22Rv1 (cell line): Measurements from ENCODE around the gene PTCHD1.

Source experiments
- ZFX ChIP-seq: fragments of 450-650 bp; IDR thresholded peaks from 2 replicates; pipeline ENCODE4 v1.6.1; 2017; ENCODE audit warnings: antibody characterized with exemption, borderline replicate concordance
- TF ChIP-seq, protein P1 (sequence below): fragments of 450-650 bp; IDR thresholded peaks from 2 replicates; pipeline ENCODE4 v1.5.1; 2017; ENCODE audit warnings: mild to moderate bottlenecking

DNA sequence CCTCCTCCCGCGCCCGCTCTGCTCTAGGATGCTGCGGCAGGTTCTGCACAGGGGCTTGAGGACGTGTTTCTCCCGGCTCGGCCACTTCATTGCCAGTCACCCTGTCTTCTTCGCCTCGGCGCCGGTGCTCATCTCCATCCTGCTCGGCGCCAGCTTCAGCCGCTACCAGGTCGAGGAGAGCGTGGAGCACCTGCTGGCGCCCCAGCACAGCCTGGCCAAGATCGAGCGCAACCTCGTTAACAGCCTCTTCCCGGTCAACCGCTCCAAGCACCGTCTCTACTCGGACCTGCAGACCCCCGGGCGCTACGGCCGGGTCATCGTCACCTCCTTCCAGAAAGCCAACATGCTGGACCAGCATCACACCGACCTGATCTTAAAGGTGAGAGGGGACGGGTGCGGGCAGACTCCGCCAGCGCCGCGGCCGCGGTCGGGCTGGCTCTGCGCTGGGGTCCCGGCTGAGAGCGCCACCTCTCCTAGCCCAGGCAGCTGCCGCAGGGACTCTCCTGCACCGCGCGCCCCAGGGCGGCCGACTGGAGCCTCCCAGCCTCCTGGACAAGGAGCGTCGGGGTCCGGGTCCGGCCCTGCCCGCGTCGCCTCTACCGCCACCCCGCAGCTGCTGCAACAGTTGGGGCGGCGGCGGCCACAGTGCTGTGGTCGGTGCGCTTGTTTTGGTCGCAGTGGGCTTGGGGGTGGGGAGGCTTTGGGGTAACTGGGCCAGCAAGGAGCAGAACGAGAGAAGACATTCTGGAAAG, at the start of gene PTCHD1:
- TF ChIP-seq, protein P1, sequence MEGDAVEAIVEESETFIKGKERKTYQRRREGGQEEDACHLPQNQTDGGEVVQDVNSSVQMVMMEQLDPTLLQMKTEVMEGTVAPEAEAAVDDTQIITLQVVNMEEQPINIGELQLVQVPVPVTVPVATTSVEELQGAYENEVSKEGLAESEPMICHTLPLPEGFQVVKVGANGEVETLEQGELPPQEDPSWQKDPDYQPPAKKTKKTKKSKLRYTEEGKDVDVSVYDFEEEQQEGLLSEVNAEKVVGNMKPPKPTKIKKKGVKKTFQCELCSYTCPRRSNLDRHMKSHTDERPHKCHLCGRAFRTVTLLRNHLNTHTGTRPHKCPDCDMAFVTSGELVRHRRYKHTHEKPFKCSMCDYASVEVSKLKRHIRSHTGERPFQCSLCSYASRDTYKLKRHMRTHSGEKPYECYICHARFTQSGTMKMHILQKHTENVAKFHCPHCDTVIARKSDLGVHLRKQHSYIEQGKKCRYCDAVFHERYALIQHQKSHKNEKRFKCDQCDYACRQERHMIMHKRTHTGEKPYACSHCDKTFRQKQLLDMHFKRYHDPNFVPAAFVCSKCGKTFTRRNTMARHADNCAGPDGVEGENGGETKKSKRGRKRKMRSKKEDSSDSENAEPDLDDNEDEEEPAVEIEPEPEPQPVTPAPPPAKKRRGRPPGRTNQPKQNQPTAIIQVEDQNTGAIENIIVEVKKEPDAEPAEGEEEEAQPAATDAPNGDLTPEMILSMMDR = no peak
- no peak for TF ChIP-seq ZFX
